Parathyroid adenoma (tissue), 2 donors: ENCODE measurements around the gene COL4A2.

ENCODE experiments used
- H2AFZ ChIP-seq: fragments of 300-600 bp; sonication (generic); one replicate; pipeline ENCODE4 v1.7.0; 2017; ENCODE audit warnings: antibody characterized with exemption, mild to moderate bottlenecking
- H3K27ac ChIP-seq: fragments of 300-600 bp; sonication (generic); one replicate; pipeline ENCODE4 v1.7.0; 2017
- H3K27me3 ChIP-seq: fragments of 300-600 bp; sonication (generic); one replicate; pipeline ENCODE4 v1.7.0; 2017; ENCODE audit warnings: low read length; ENCODE audit not compliant: control insufficient read depth, insufficient read depth
- H3K36me3 ChIP-seq: fragments of 300-600 bp; sonication (generic); one replicate; pipeline ENCODE4 v1.7.0; 2017; ENCODE audit warnings: low read length; ENCODE audit not compliant: control insufficient read depth, insufficient read depth
- H3K4me1 ChIP-seq: fragments of 300-600 bp; sonication (generic); one replicate; pipeline ENCODE4 v1.7.0; 2017; ENCODE audit warnings: control low read depth
- H3K4me2 ChIP-seq: fragments of 300-600 bp; sonication (generic); one replicate; pipeline ENCODE4 v1.7.0; 2017; ENCODE audit warnings: low read length
- H3K4me3 ChIP-seq: fragments of 300-600 bp; sonication (generic); one replicate; pipeline ENCODE4 v1.7.0; 2017; ENCODE audit warnings: low read depth, low read length
- H3K79me2 ChIP-seq: fragments of 300-600 bp; sonication (generic); one replicate; pipeline ENCODE4 v1.7.0; 2017; ENCODE audit warnings: control low read depth
- H3K9ac ChIP-seq: fragments of 300-600 bp; sonication (generic); one replicate; pipeline ENCODE4 v1.7.0; 2017; ENCODE audit warnings: mild to moderate bottlenecking
- H3K9me3 ChIP-seq: fragments of 300-600 bp; sonication (generic); one replicate; pipeline ENCODE4 v1.7.0; 2017; ENCODE audit warnings: low read length; ENCODE audit not compliant: control insufficient read depth
- TF ChIP-seq, protein P1 (sequence below): fragments of 300-600 bp; sonication (generic); IDR thresholded peaks from one replicate; pipeline ENCODE4 v1.7.0; 2017; ENCODE audit warnings: antibody characterized with exemption, mild to moderate bottlenecking
- donor health status: primary hyperparathyroidism.

The COL4A2 gene

DNA sequence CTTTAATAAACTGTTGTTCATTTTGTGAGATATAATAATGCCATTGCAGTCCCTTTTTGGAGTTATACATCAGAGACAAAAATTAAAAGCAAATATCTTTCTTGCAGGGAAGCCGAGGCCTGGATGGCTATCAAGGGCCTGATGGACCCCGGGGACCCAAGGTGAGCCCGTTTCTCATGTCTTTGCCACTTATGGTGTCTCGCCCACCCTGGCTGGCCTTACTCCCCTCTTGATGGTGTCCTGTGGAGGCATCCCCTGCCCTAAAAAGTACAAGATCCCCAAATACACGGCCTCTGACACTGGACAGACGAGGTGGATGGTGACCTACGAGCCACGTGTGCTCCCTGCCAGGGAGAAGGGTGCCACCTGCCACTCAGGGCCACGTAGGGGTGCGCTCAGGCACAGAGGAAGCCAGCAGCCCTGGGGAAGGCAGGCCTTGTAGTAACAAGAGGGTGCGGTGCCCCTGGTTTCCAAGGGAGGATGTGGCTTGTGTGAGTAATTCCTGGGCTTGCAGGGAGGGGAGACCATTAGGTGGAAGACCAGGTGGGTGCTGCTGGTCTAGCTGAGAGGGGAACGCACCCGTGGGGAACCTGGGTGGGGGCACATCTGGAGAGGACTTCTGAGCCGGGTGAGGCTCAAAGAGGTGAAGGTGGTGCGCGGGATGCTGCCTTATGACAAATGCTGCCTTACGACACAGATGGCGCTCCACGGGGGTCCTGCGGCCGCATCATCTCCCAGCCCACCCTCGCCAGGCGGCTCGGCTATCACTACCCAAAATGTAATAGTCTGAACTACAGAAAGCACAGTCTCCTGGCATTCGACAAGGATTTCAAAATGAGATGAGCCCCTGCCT lies 138.9 kb downstream of the COL4A2 start:
- Histone ChIP-seq H3K27me3 (no peaks in the 10 kb centered on the region), H3K27ac (no peak overlapping the region), H3K79me2 (no peaks in the 10 kb centered on the region), H3K9me3 (no peaks in the 10 kb centered on the region), H3K9ac (no peak overlapping the region), H3K36me3 (no peaks in the 10 kb centered on the region), H3K4me1 (no peaks in the 10 kb centered on the region), H3K4me2 (no peak overlapping the region), H2AFZ (no peak overlapping the region), H3K4me3 (no peak overlapping the region)
- TF ChIP-seq, protein P1, sequence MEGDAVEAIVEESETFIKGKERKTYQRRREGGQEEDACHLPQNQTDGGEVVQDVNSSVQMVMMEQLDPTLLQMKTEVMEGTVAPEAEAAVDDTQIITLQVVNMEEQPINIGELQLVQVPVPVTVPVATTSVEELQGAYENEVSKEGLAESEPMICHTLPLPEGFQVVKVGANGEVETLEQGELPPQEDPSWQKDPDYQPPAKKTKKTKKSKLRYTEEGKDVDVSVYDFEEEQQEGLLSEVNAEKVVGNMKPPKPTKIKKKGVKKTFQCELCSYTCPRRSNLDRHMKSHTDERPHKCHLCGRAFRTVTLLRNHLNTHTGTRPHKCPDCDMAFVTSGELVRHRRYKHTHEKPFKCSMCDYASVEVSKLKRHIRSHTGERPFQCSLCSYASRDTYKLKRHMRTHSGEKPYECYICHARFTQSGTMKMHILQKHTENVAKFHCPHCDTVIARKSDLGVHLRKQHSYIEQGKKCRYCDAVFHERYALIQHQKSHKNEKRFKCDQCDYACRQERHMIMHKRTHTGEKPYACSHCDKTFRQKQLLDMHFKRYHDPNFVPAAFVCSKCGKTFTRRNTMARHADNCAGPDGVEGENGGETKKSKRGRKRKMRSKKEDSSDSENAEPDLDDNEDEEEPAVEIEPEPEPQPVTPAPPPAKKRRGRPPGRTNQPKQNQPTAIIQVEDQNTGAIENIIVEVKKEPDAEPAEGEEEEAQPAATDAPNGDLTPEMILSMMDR: no peak

DNA sequence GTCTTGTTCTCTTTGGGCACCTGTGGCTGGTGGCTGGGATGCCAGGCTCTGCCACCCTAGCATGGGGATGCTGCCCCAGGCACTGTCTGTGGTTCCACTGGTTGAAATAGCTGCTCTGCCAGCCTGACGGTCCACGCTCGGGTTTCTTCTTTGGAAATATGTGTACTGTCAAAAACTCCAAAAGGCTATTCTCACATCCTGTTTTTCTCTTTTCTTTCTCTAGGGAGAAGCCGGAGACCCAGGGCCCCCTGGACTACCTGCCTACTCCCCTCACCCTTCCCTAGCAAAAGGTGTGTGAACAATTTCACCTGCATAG lies 139.4 kb downstream of the COL4A2 start:
- Histone ChIP-seq H3K4me3 (no peak overlapping the region), H3K9me3 (no peaks in the 10 kb centered on the region), H3K4me2 (no peak overlapping the region), H3K9ac (no peak overlapping the region), H3K4me1 (no peaks in the 10 kb centered on the region), H3K79me2 (no peaks in the 10 kb centered on the region), H2AFZ (no peak overlapping the region), H3K36me3 (no peaks in the 10 kb centered on the region), H3K27ac (no peak overlapping the region), H3K27me3 (no peaks in the 10 kb centered on the region)
- TF ChIP-seq, protein P1: no peak

DNA sequence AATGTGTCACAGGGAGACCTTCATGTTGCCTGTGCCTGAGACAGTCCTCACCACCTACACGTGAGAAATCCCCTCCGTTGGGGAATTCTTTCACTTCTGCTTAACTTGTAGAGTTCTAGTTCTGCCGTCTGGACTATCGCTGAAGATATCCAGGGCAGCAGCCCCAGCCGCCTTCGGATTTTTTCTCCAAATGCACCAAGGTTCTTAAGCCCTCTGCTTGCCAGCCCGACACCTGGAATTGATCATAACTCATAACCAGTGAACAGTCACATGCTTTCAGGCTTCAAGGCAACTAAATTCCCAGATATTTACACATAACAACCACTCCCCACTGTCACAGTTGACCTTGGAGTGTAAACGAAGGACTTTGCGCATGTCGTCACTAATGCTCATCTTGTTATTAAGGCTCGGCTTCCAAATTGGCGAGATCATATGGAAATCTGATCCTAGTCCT lies 140.0 kb downstream of the COL4A2 start:
- Histone ChIP-seq H3K4me1 (no peaks in the 10 kb centered on the region), H3K79me2 (no peaks in the 10 kb centered on the region), H3K4me2 (no peak overlapping the region), H3K4me3 (no peak overlapping the region), H2AFZ (no peak overlapping the region), H3K9me3 (no peaks in the 10 kb centered on the region), H3K27me3 (no peaks in the 10 kb centered on the region), H3K9ac (no peak overlapping the region), H3K27ac (no peak overlapping the region), H3K36me3 (no peaks in the 10 kb centered on the region)
- TF ChIP-seq, protein P1: no peak

DNA sequence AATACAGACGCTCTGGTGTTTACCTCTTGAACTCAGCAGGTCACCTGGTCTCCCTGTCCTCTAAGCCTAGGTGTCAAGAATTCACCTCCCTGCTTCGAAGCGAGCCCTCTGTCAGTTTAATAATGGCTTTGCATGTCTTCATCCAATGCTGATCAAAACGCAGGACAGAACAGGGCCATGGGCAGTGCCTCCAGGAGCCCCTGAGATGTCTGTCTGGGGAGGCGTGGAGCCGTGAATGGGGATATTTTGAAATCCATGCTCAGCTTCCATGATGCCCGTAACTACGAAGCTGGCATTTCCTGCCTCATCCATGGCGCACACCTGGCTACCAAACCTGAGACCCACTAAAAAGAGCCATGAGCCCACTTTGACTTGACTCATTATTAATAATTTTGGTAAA lies 140.7 kb downstream of the COL4A2 start:
- no peaks in the 10 kb centered on the region for H3K79me2 ChIP-seq
- H3K9ac ChIP-seq: no peak overlapping the region
- H3K27ac ChIP-seq: no peak overlapping the region
- H2AFZ ChIP-seq: no peak overlapping the region
- no peak overlapping the region for H3K4me3 ChIP-seq
- H3K9me3 ChIP-seq: no peaks in the 10 kb centered on the region
- TF ChIP-seq, protein P1: no peak
- H3K36me3 ChIP-seq: no peaks in the 10 kb centered on the region
- no peak overlapping the region for H3K4me2 ChIP-seq
- no peaks in the 10 kb centered on the region for H3K4me1 ChIP-seq
- H3K27me3 ChIP-seq: no peaks in the 10 kb centered on the region

DNA sequence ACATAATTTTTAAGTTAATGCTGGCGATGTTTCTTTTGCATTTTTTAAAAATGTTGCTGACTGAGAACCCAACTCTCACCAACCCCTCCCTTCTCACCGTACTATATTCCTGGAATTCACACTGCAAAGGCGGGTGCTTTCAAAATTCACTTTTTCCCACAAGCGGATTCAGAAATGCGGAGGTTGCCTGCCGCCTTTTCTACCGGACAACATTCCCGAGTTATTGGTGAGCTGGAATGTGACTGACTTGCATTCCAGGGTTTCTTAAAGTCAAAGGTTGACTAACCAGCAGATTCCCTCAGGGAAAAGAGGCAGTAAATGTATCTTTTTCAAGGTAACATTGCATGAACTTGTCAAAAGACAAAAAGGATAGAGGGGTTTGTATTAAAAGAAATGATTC lies 141.1 kb downstream of the COL4A2 start:
- Histone ChIP-seq H3K27ac (no peak overlapping the region), H2AFZ (no peak overlapping the region), H3K36me3 (no peaks in the 10 kb centered on the region)

More for the DNA sequence above, 141.1 kb downstream of the COL4A2 start:
- Histone ChIP-seq H3K9me3 (no peaks in the 10 kb centered on the region), H3K4me1 (no peaks in the 10 kb centered on the region), H3K4me3 (no peak overlapping the region), H3K4me2 (no peak overlapping the region), H3K79me2 (no peaks in the 10 kb centered on the region), H3K9ac (no peak overlapping the region), H3K27me3 (no peaks in the 10 kb centered on the region)
- TF ChIP-seq, protein P1: no peak
